Measurements from ENCODE around the gene POU5F1. TPM values are rescaled to one million over a fixed set of nuclear protein-coding genes. Genes with fewer than 3 reads are reported as not detected.
"Not testable (repeated sequence)": the region's sequence is repeated elsewhere in the genome, so short reads cannot be mapped to it uniquely, and the experiment has no call there.

POU5F1 gene
- total RNA-seq, 2 experiments from 2014 or later, result 0.15 TPM; not detected in 1

DNA sequence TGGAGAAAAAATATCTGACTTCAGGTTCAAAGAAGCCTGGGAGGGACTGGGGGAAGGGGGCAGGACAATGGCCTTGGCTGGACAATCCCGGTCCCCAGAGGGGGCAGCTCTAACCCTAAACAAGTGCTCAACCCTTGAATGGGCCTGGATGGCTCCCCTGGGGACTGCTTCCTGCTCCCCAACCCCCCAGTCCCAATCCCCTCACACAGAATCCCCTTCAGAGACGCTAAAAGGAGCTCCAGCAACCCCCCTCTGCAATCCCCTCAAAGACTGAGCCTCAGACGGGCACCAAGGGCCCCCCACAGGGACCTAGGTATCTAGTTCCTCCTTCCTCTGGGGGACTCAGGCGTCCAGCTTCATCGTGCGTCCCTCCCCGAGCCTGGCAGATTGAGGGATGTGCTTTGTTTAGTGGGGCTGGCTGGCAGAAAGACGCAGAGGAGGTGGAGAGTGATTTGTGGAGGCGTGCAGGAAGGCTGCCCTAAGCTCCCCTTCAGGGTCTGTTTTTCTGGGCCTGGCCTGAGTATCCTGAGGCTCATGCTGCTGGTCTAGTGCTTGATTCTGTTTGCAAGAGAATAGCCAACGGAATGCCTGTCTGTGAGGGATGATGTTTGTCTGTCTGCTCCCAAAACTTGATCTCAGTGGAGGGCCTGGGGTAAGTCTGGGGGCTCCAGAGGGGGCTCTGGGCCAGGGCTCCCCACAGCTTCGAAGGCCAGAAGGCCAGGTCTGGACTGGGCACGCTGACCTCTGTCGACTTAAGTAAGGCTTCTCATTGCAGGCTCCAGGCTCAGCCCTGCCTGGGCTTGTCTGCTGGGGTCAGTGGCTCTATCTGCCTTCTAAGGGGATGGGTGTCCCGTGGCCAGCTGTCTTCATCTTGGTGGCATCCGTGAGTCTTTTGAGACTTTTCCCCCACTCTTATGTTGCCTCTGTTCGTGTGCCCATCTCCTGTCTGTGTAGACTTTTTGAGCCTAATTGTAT lies 1.7 kb upstream of the POU5F1 start:
- ChIA-PET CTCF (no interaction called here), POLR2A (no interaction called here)

DNA sequence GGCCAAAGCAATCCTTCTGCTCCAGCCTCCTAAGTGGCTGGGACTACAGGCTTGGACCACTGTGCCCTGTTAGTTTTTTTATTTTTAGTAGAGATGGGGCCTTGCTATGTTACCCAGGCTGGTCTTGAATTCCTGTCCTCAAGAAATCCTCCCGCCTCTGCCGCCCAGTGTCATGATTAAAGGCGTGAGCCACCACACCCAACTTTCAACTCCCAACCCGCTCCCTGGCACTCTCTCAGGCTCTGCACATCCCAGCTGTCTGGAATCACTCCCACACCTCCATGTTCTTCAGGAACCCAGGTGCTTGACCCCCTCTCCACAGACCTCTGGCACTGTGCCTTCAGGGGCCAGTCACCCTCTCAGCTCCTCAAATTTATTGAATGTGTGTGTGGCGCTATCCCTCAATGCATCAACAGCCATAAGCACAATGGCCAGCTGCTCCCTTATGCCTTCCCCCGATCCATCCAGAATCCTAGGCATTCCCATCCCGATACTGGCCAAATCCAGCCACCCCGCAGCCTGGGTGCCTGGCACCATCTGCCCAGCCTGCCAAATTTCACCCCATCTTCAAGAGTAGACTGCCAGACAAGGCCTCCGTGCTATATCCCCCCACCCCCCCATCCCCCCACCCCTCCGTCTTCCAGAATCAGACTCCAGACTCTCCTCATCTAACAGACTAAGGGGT lies 647 bp upstream of the POU5F1 start:
- ChIA-PET POLR2A (no interaction called here), CTCF (no interaction called here)

DNA sequence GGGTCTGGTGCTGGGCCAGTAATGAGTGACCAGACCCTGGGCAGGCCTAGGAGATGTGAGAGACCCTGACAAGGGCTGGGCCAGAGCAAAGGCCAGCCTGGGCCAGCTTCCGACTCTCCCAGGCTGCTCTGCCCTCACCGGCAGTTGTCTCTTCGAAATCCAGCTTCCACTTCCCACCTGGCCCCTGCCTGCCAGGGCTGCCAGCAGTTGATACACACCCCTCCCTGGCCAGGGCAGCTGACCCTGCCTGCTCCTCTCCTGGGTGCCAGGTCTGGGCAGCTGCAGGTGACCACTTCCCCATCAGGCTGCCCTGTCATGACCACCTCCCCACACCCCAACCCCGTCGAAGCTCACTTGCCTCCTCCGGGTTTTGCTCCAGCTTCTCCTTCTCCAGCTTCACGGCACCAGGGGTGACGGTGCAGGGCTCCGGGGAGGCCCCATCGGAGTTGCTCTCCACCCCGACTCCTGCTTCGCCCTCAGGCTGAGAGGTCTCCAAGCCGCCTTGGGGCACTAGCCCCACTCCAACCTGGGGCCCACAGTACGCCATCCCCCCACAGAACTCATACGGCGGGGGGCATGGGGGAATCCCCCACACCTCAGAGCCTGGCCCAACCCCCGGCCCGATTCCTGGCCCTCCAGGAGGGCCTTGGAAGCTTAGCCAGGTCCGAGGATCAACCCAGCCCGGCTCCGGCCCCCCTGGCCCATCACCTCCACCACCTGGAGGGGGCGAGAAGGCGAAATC lies 453 bp downstream of the POU5F1 start:
- CTCF ChIA-PET, result interaction anchor here (1.6 kb wide), 1 partner anchor 12 kb away, joined by 4 read pairs; the partner anchor contains the start of genes CCHCR1 and TCF19
- POLR2A ChIA-PET, result not testable (repeated sequence)

DNA sequence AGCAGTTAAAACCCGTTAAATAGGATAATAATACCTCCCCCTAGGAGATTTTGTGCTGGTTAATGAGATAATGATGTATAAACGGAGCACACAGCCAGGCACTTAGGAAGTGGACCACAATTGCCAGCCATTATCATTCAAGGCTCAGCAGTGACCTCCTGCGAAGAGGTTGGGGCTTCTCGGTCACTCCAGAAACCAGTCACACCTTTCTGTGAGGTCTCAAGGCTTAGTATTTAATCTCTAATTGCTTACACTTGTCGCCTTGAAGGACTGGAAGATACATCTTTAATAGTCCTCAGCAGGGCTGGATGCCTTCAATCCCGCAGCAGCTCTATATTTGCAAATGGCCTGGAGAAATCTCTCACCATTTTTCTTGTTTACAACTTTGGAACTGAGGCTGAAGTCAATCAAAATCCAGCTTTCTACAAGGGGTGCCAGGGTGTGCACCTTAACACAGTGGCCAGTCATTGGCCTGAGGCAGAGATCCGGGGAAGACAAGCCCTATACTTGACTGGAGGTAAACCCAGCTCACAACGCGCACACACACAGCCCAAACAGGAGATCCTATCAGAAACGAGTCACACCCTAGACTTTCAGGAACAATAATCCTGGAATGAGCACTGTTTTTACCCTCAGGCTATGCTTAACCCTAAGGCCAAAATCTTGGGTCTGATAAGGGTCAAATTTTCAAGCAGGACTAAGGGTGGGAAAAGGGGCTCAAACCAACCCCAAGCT lies 1.2 kb downstream of the POU5F1 start:
- CTCF ChIA-PET, result interaction anchor here (0.8 to 1.6 kb wide), 2 partner anchors 11 to 22 kb away, joined by 3 to 4 read pairs; partner anchors contain the start of genes CCHCR1 and TCF19
- POLR2A ChIA-PET, result no interaction called here

DNA sequence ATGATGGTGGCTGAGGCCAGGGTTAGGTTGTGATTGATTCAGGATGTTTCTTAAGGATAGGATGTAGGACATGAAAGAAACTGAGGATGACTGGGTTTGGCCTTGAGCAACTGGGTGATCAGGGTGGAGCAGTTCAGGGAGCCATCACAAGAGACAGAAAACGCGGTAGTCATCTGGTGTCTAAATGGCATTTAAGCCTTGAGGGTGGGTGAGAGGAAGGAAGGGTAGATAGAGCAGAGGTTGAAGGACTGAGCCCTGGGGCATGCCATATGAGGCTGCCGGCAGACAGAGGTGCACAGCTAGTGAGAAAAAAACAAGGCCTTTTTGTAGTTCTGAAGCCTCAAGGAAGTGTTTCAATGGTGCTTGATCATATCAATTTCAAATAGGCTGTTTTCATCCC lies 1.9 kb downstream of the POU5F1 start:
- POLR2A ChIA-PET, result no interaction called here
- CTCF ChIA-PET, result interaction anchor here (0.8 to 1.6 kb wide), 2 partner anchors 11 to 22 kb away, joined by 3 to 4 read pairs; partner anchors contain the start of genes CCHCR1 and TCF19

DNA sequence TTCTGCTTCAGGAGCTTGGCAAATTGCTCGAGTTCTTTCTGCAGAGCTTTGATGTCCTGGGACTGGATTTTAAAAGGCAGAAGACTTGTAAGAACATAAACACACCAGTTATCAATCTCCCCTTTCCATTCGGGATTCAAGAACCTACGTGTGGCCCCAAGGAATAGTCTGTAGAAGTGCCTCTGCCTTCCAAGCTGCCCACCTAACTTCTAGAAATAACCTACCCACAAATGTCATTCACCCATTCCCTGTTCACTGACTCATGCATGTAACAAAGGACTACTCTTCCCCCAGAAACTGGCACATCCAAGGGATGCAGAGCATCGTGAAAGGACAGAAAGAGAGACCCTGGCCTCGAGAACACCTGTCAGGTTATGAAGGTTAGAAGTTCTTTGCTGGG lies 4.5 kb downstream of the POU5F1 start:
- POLR2A ChIA-PET, result interaction anchor here (0.7 kb wide), 1 partner anchor 9 kb away, joined by 3 read pairs; no protein-coding TSS in a partner anchor
- CTCF ChIA-PET, result interaction anchor here (0.9 kb wide), 1 partner anchor 201 kb away, joined by 3 read pairs; no protein-coding TSS in a partner anchor

DNA sequence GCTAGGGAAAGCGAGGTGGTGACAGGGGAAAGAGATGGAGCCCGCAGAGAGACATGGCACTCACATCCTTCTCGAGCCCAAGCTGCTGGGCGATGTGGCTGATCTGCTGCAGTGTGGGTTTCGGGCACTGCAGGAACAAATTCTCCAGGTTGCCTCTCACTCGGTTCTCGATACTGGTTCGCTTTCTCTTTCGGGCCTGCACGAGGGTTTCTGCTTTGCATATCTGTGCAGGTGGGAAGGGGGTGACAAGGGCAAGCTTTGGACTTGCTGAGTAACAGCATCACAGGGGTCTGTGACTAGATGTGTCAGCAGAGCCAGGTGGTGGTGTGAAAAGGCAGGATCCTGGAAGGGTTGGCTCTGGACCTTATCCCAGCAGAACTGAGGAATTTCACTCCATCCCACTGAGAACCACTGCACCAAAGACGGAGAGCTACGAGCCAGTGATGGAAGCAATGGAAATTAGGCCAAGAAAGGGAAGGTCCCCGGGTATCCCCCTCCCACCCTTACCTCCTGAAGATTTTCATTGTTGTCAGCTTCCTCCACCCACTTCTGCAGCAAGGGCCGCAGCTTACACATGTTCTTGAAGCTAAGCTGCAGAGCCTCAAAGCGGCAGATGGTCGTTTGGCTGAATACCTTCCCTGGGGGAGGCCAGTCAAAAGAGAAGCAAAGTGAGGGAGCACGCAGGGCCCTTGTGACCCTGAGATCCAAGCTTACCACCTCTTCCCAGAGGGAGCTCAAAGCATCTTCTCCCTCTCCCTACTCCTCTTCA lies 5.2 kb downstream of the POU5F1 start:
- POLR2A ChIA-PET, result interaction anchor here (0.7 kb wide), 1 partner anchor 10 kb away, joined by 3 read pairs; no protein-coding TSS in a partner anchor
- CTCF ChIA-PET, result not testable (repeated sequence)

DNA sequence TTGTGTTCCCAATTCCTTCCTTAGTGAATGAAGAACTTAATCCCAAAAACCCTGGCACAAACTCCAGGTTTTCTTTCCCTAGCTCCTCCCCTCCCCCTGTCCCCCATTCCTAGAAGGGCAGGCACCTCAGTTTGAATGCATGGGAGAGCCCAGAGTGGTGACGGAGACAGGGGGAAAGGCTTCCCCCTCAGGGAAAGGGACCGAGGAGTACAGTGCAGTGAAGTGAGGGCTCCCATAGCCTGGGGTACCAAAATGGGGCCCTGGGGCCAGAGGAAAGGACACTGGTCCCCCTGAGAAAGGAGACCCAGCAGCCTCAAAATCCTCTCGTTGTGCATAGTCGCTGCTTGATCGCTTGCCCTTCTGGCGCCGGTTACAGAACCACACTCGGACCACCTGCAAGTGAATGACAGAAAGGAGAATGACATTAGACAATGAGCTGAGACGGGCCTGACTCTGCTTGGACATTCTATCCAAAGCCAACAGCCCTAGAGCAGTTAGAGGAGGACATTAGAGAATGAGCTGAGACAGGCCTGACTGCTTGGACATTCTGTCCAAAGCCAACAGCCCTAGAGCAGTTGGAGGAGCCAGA lies 5.9 kb downstream of the POU5F1 start:
- POLR2A ChIA-PET, CTCF ChIA-PET: not testable (repeated sequence)

DNA sequence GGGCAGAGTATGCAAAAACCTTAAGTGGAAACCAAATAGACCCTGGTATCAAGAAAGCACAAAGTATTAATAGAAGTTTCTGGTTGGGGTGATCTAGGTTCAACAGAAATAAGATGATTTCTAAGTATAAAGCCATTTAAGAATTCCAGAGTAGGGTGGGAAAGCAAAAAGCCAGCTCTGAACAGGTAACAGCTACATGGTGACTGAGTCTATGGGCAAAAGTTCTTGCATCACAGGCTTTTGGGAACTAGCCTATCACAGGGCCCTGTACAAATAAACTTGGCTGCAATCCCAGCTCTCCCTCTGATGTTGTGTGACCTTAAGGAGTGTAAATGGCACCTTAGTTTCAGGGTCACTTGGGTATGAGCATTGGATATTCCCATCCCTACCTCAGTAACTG lies 6.6 kb downstream of the POU5F1 start:
- ChIA-PET POLR2A (no interaction called here), CTCF (no interaction called here)

DNA sequence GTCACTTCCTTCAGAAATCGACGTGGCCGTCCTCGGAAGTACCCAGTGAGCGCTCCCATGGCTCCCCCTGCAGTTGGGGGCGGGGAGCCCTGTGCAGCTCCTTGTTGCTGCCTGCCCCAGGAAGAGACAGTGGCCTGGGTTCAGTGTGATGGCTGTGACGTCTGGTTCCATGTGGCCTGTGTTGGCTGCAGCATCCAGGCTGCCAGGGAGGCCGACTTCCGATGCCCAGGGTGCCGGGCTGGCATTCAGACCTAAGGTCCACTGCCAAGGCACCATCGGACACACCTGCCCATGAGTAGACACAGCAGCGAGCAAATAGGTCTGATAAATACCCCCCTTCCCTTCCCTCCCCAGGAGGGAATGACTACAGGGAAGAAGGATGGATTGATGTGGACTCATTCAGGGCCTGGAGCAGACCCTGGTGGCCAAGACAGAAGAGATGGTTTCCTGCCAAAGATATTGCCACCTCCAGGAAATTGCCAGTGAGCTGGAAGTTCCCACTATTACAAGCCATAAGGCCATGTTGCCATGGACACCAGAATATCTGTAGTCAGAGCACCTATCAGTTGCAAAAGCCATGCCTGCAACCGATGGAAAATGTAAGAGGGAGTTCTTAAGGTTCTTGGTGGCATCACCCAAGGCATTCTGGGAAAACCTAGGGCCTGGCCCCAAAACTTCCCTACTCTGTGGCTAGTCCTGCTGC lies 7.9 kb downstream of the POU5F1 start:
- POLR2A ChIA-PET, result interaction anchor here (0.6 kb wide), 1 partner anchor 256 kb away, joined by 3 read pairs; no protein-coding TSS in a partner anchor
- CTCF ChIA-PET, result no interaction called here

DNA sequence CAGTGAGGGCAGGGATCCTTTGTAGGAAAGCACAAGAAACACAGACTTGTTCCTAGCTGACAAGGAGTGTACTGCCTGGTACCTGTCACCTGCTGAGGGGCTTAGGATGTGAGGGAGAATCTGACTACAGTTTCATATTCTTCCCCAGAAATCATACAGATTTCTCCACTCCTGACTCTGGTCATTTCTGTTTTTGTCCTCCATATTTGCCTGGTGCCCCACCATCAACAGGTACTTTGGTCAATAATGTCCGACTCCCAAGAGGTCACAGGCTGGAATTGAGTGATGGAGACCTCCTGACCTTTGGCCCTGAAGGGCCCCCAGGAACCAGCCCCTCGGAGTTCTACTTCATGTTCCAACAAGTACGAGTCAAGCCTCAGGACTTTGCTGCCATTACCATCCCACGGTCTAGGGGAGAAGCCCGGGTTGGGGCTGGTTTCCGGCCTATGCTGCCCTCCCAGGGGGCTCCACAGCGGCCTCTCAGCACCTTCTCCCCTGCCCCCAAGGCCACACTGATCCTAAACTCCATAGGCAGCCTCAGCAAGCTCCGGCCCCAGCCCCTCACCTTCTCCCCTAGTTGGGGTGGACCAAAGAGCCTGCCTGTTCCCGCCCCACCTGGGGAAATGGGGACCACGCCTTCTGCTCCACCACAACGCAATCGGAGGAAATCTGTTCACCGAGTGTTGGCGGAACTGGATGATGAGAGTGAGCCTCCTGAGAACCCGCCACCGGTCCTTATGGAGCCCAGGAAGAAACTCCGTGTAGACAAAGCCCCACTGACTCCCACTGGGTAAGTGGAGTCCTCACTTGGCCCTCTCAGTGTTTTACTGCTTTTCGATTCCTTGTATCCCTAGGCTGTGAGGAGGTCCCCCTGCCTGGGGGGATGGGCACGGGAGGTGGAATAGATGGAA lies 9.0 kb downstream of the POU5F1 start:
- CTCF ChIA-PET, result interaction anchor here (1.4 kb wide), 1 partner anchor 35 kb away, joined by 5 read pairs; no protein-coding TSS in a partner anchor

DNA sequence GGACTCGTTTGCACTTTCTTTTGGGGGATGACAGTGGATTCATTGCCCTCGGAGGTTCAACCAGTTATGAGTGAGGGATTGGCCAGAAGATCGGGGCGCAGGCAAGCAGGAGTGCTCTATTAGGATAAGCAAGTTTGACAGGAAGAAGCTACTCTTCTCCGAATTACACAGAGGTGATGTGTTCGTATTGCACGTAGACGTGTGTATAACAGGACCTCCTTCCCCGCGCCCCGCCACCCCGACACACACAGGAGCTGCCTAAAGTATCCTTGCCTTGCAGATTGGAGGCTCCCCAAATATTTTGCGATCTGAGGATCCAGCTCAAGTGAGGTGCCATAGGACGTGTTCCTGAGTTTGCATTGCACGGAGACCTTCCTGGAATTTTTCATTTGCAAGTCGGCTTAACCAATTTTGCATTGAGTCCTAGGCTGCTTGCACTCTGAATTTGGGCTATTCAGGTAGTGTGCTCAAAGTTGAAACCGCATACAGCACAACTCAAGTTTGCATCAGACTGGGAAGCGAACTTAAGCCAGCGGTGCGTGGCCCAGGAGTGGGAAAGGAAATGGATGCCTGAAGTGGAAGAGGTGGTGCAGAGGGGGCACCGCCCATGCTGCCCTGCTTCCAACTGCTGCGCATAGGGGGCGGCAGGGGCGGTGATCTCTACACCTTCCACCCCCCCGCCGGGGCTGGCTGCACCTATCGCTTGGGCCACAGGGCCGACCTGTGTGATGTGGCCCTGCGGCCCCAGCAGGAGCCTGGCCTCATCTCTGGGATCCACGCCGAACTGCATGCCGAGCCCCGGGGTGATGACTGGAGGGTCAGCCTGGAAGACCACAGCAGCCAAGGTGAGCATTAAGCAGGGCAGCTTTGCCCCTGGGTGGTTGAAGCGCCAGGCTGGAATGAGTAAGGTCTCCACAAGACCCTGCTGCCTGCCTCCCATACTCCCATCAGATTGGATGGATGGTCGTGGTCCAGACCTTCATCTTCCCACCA lies 11.3 kb downstream of the POU5F1 start:
- CTCF ChIA-PET, result interaction anchor here (0.5 to 1.3 kb wide), 3 partner anchors 32 to 208 kb away, joined by 3 to 5 read pairs (median 4); no protein-coding TSS in a partner anchor
- POLR2A ChIA-PET, result interaction anchor here (0.5 kb wide), 1 partner anchor 544 kb away, joined by 10 read pairs; no protein-coding TSS in a partner anchor

More for the DNA sequence above, 9.0 kb downstream of the POU5F1 start:
- POLR2A ChIA-PET, result no interaction called here

DNA sequence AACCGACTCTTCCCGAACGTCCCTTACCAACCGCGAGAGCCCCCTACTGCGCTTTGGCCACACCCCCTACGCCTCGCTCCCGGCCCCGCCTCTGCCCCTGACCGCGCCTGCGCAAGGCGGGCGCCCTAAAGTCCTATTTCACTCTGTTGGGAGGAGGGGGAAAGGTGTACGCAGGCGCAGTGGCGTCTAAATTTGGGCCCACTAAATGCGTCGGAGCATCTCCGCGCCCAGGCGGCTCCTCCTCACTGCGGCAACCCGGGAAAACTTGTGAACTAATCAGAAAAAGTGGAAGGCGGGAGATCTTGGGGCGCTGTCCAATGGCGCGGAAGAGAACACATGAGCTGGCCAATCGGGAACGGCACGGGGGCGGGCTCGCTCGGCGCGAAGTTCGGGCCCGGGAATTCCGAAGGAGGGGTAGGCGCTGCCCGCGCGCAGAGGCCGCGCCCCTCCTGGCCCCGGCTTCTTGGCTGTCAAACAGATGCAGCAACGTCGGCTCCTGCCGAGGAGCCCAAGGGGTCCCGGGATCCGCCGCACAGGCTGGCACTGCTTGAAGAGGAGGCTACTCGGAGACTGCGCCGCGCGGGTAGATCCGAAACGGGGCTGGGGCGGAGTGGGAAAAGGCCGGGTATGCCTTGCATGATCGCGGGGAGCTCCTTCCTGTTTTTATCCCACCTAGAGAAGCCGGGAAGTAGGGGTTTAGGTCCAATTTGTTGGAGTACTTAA lies 12.2 kb downstream of the POU5F1 start, which contains the start of gene TCF19:
TCF19 (plus strand) TSS at position 450 of the 723 bp plus-strand sequence. CDS start 881 bp downstream, outside the sequence.
- POLR2A ChIA-PET, result interaction anchor here (0.5 kb wide), 1 partner anchor 544 kb away, joined by 10 read pairs; no protein-coding TSS in a partner anchor

More for the DNA sequence above, 12.2 kb downstream of the POU5F1 start, which contains the start of gene TCF19:
- CTCF ChIA-PET, result interaction anchor here (1.3 to 1.5 kb wide), 3 partner anchors 11 to 209 kb away, joined by 4 to 5 read pairs (median 4); no protein-coding TSS in a partner anchor

All from activated CD8-positive, alpha-beta memory T cell treated with anti-CD3 and anti-CD28 coated beads for 36 hours (primary cell).